Left ventricle myocardium inferior (tissue), 1 donor: ENCODE results near the gene ITGA1. TPM values are rescaled to one million over a fixed set of nuclear protein-coding genes. Genes with fewer than 3 reads are reported as not detected.

Experiments used
- DNase-seq: peaks from one replicate; pipeline ENCODE4 v3.0.0-alpha.2; 2020
- H3K27ac ChIP-seq: fragments of 200-600 bp; replicated peaks from 2 replicates; pipeline ENCODE4 v1.8.0; 2021
- H3K27me3 ChIP-seq: fragments of 200-600 bp; 2 replicates; pipeline ENCODE4 v1.8.0; 2021; ENCODE audit warnings: low read depth
- H3K36me3 ChIP-seq: fragments of 200-600 bp; 2 replicates; pipeline ENCODE4 v1.8.0; 2021
- H3K4me1 ChIP-seq: fragments of 200-600 bp; 2 replicates; pipeline ENCODE4 v1.8.0; 2021
- H3K4me3 ChIP-seq: fragments of 200-600 bp; 2 replicates; pipeline ENCODE4 v1.8.0; 2021; ENCODE audit warnings: mild to moderate bottlenecking, moderate library complexity
- H3K9me3 ChIP-seq: fragments of 200-600 bp; replicated peaks from 2 replicates; pipeline ENCODE4 v1.8.0; 2021
- CTCF ChIP-seq: fragments of 200-600 bp; IDR thresholded peaks from 2 replicates; pipeline ENCODE4 v1.8.0; 2021; ENCODE audit warnings: antibody characterized with exemption, mild to moderate bottlenecking, borderline replicate concordance
- intact Hi-C: fragments of 100-400 bp; cut with micrococcal nuclease; formaldehyde crosslinking; loops from one replicate; pipeline ENCODE4 v1.11.0; 2022
- total RNA-seq: library from RNA; stranded (reverse); fragmentation: NEBNext Ultra II Directional; extraction: Animal tissue kit (Norgen Biotek cat#: 25700); gene quantifications from one replicate; pipeline ENCODE4 v1.2.1, GENCODE V29; 2021
- donor health status: DM: no; HTN: yes; CAD: no; lungs with severe emphysema.

Gene ITGA1
- total RNA-seq, 1 donor from 2014 or later, result 28.4 TPM

- Histone ChIP-seq H3K27me3 (no peaks in the 10 kb centered on the region), H3K4me1 (peaks cover 90% of the 10 kb centered on the region), H3K27ac (peak overlapping the region; percentile 51), H3K9me3 (no peaks in the 10 kb centered on the region), H3K36me3 (no peaks in the 10 kb centered on the region), H3K4me3 (no peak overlapping the region)
- no peak for DNase-seq
- intact Hi-C loops, result no loop called here
- TF ChIP-seq CTCF, result no peak
These were observed 22.2 kb downstream of the ITGA1 start for GRCh38 chr5:52809884-52810283.

- Histone ChIP-seq H3K4me1 (peaks cover 90% of the 10 kb centered on the region), H3K4me3 (no peak overlapping the region), H3K9me3 (no peaks in the 10 kb centered on the region), H3K36me3 (no peaks in the 10 kb centered on the region), H3K27ac (peak overlapping the region; percentile 51), H3K27me3 (no peaks in the 10 kb centered on the region)
- no peak for TF ChIP-seq CTCF
- intact Hi-C loops, result no loop called here
- no peak for DNase-seq
These were observed 22.7 kb downstream of the ITGA1 start for GRCh38 chr5:52810426-52810825.

- H3K27ac ChIP-seq, result peak overlapping the region; percentile 2
- intact Hi-C loops, result no loop called here
- H3K36me3 ChIP-seq, result no peaks in the 10 kb centered on the region
- no peaks in the 10 kb centered on the region for H3K27me3 ChIP-seq
- H3K4me3 ChIP-seq, result no peak overlapping the region
- H3K9me3 ChIP-seq, result no peaks in the 10 kb centered on the region
- TF ChIP-seq CTCF, result no peak
- peaks cover 86% of the 10 kb centered on the region for H3K4me1 ChIP-seq
- DNase-seq, result no peak
These were observed 23.5 kb downstream of the ITGA1 start for GRCh38 chr5:52811067-52811749.

DNA sequence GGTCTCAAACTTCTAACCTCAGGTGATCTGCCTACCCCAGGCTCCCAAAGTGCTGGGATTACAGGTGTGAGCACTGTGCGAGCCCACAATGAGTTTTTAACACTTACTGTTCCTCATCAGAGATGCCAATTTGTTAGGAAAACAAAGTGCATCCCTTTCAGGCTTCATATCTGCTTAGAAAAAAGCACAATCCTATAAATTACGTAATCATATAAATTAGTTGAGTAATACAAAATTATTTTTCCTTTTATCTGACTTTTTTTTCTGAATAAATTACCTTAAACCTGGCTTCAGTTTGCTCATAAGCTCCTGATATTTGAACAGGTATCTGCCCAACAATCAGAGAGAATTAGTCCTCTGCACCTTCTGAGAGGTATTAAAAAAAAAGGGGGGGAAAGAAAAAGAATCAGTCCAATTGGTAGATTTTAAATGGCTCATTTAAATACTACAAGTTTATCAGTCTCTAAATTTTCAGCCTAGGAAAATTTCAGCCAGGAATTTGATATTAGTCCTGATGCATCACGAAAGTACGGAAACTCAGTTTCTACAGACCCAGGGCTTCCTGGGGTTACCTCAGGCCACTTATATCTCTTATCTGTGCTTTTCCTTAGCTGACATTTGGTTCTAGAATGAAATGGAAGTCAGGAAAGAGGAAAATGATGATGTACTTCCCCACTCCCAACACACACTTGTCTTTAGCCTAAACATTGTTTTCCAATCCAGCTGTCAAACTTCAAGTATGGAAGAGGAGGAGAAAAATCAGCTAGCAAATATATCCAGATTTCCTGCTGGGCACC lies 26.8 kb downstream of the ITGA1 start:
- no peaks in the 10 kb centered on the region for H3K36me3 ChIP-seq
- peaks cover 69% of the 10 kb centered on the region for H3K4me1 ChIP-seq
- peak overlapping the region; percentile 47 for H3K27ac ChIP-seq
- TF ChIP-seq CTCF, result no peak
- intact Hi-C loops, result no loop called here
- H3K27me3 ChIP-seq, result no peaks in the 10 kb centered on the region
- H3K9me3 ChIP-seq, result no peaks in the 10 kb centered on the region
- DNase-seq, result no peak
- no peak overlapping the region for H3K4me3 ChIP-seq

DNA sequence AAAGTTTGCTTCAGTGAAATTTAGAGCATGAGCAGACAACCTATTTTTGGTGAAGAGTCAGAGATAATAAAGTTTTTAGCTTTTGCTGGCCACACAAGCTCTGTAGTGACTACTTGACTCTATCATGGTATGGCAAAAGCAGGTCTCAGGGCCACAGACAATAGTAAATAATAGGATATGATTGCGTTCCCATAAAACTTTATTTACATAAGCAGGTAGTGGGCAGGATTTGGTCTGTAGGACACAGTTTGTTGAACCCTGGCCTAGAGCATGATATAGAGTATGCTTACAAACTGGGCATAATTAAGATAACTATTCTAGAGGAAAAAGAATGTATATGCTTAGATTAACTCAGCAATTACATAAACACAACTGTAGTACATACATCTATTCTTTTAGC lies 30.1 kb downstream of the ITGA1 start:
- no peaks in the 10 kb centered on the region for H3K27me3 ChIP-seq
- intact Hi-C loops, result no loop called here
- no peak overlapping the region for H3K4me3 ChIP-seq
- H3K36me3 ChIP-seq, result no peaks in the 10 kb centered on the region
- DNase-seq, result no peak
- H3K4me1 ChIP-seq, result peaks cover 63% of the 10 kb centered on the region
- no peaks in the 10 kb centered on the region for H3K9me3 ChIP-seq
- H3K27ac ChIP-seq, result peak overlapping the region; percentile 2
- TF ChIP-seq CTCF, result no peak
